ENCODE data around the gene STARD7.
"Not testable (repeated sequence)": the region's sequence is repeated elsewhere in the genome, so short reads cannot be mapped to it uniquely, and the experiment has no call there.

STARD7 gene

GRCh38 chr2:96233880-96234316 is 25.3 kb upstream of the STARD7 start:
- DNase-seq (ENCODE audit: low read depth), result no peak

- no peak for DNase-seq (ENCODE audit: low read depth)
Observed at GRCh38 chr2:96233436-96233835, 24.8 kb upstream of the STARD7 start.

DNA sequence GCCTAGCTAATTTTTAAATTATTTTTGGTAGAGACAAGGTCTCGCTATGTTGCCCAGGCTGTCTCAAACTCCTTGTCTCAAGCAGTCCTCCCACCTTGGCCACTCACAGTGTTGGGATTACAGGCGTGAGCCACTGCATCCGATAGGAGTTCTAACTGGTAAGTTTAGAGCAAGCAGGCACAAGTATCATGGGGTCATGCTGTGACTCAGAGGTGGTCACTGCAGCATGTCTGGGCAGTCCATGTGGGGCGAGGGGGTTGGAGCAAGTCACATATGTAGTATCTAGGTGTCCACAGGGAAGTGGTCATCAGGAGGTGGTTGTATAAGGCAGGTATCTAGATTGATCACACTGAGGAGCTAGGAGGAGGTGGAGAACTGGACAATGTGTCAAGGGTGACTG is 22.7 kb upstream of the STARD7 start:
- no peak for DNase-seq (ENCODE audit: low read depth)

GRCh38 chr2:96225016-96225533 is 16.4 kb upstream of the STARD7 start:
- no peak for DNase-seq (ENCODE audit: low read depth)

DNA sequence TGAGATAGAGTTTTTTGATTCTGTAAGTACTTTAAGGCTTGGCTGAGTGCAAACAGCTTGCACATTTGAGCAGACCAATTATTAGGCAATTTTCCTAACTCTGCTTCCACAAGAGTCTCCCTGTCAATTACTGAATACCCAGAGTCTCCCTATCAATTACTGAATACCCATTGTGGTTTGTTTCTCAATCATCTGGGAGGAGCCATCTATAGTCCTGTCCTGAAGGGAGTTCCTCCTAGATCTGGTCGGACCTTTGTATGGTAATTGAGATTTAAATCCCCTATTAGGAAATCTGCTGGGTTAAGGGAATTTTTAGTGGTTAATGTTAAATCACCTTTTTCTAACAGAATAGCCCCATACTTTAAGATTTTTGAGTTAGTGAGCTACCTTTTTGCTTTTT is 12.5 kb upstream of the STARD7 start:
- not testable (repeated sequence) for DNase-seq (ENCODE audit: low read depth)

DNA sequence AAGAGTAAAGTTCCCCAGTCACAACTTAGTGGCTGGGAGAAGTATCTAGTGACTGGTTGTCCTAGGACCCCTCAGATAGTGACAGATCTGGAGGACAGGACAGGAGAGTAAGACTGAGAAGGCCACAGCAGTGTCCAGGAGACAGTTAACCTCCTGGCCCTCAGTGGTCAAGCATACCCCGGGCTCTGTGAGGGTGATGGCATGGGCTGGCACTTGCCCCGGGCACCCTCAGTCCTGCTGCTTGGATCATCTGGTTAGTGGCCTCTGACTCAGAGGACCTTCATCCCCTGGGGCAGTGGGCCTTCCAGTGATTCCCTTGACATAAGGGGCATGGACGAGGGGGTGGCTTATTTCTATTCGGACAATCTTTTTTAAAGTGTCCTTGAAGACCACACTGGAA is 11.3 kb upstream of the STARD7 start:
- DNase-seq (ENCODE audit: low read depth), result not testable (repeated sequence)

DNA sequence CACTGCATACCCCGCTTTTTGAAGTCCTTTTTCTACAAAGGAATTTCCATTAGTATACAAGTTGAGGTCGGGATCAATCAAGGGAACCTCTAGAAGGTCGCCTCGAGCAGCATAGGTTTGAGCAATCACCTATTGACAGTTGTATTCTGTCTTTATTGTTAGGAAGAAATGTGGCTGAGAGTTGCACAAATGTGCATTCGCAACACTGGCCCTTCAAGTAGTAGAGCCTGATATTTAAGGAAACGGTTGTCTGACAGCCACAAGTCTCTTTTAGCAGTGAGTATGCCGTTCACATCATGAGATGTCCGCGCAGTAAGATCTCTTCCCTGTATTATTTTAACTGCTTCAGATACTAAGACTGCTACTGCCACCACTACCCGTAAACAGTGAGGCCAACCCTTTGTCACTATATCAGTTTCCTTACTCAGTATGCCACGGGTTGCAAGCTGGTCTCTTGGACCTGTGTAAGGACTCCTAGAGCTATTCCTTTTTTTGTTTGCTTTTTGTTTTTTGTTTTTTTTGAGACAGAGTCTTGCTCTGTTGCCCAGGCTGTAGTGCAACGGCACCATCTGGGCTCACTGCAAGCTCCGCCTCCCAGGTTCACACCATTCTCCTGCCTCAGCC is 10.0 kb upstream of the STARD7 start:
- no peak for DNase-seq (ENCODE audit: low read depth)

- no peak for DNase-seq (ENCODE audit: low read depth)
Observed at GRCh38 chr2:96214554-96214953, 5.9 kb upstream of the STARD7 start.

DNA sequence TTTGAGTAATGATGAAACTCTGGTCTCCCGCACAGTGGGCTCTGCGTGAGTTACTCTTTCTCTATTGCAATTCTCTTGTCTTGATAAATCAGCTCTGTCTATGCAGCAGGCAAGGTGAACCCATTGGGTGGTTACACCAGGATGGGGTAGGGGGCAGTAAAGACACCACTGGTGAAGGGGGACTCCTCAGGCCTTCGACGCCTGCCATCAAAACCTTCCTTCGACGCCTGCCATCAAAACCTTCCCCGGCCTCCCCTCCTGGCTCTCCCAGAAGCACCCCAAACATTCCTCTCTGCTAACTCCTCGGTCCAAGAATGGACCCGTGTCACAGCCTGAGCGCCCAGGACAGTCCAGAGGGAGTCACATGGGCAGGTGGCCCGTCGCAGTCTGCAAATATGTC is 4.8 kb upstream of the STARD7 start:
- no peak for DNase-seq (ENCODE audit: low read depth)

DNA sequence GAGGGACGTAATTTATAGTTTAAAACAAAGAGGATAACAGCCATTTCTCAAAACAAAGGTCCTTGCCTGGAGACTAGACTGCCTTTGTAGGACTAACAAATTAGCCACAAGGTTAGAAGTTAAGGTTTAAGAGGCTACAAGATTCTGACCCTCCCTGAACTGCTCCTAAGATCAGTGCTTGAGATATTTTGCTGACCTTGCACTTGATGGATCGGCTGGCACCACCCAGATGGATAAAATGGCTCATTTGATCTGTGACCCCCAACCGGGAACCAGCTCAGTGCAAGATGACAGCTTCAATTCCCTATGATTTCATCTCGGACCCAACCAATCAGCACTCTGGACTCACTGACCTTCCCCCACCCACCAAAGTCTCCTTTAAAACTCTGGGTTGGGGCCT is 3.7 kb upstream of the STARD7 start:
- DNase-seq (ENCODE audit: low read depth), result no peak

DNA sequence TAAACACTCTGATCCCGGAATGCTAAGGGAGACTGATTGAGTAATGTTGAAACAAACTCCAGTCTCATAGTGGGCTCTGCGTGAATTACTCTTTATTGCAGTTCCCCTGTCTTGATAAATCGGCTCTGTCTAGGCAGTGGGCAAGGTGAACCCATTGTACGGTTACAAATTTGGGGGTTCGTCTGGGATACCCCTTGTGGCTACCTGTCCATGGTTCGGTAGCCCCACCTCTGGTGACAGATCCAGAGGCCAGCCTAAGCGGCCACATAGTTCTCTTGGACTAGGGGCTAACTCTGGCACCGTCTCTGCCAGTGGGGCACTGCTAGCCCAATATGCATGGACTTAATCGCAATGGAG is 1.1 kb upstream of the STARD7 start:
- no peak for DNase-seq (ENCODE audit: low read depth)

GRCh38 chr2:96209011-96209728 is 543 bp upstream of the STARD7 start:
- DNase-seq (ENCODE audit: low read depth), result peak; percentile 3

DNA sequence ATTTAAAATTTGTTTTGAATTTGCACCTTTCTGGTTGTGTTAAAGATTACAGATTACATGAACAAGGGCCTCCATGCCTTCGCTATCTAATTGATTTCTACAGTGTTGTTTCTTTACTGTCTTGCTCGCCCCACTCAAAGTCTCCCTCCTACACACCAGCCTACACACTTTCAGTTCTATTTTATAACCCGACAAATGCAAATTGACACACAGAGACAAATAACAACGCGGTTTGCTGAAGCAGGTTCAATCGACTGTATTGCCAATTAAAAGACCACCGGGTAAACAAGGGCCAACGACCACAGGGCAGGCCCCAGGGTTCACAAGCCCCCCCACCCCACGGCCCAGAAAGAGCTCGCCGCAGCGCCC is 869 bp downstream of the STARD7 start:
- DNase-seq (ENCODE audit: low read depth), result peak; percentile 11

DNA sequence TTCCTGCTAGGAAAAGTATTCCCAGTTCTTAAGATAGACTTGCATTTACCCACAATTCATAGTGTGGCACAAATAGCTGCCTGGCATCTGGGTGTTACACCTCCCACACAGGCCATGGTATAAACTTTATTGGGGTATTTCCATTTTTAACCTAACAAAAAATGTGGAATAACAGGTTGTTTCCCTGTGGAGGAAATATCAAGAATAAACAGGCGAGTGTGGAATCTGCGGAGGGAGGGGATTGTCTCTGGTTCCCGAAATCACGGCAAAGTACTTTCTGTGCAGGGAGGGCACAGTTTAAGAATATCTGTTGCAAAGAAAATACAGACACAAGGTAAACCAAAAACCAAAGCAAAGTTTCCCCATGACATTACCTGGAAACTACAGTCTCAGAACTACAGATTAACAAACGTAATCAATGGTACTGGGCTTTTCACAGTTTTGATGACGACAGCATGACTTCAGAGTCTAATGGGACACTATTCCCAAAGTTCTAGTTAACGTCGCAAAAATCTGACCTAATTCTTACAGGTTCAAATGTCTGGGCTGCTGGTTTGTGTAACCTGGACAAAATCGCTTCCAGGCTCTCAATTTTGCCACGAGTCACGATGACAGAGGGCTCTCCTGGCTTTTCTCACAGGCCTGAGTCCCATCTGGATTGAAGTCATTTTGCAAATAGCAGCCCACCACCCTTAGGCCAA is 1.4 kb downstream of the STARD7 start:
- DNase-seq (ENCODE audit: low read depth), result peak; percentile 23

DNA sequence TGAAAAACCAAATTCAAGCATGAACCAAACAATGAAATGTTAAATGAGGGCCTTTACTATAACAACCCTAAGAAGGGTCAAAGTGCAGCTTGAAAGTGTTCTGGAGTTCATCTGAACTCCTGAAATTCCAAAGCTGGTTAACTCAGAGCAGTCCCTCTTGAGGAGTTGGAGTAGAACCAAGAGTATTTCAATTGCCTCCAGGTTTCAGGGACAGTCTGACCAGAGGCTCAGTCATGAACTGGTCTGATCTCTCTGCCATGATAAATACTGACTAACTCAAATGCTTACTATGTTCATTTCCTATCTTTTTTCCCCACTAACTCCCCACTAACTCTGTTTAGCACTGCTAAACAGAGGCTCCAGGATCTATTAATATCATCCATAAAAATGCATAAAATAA is 2.7 kb downstream of the STARD7 start:
- DNase-seq (ENCODE audit: low read depth), result peak; percentile 84

DNA sequence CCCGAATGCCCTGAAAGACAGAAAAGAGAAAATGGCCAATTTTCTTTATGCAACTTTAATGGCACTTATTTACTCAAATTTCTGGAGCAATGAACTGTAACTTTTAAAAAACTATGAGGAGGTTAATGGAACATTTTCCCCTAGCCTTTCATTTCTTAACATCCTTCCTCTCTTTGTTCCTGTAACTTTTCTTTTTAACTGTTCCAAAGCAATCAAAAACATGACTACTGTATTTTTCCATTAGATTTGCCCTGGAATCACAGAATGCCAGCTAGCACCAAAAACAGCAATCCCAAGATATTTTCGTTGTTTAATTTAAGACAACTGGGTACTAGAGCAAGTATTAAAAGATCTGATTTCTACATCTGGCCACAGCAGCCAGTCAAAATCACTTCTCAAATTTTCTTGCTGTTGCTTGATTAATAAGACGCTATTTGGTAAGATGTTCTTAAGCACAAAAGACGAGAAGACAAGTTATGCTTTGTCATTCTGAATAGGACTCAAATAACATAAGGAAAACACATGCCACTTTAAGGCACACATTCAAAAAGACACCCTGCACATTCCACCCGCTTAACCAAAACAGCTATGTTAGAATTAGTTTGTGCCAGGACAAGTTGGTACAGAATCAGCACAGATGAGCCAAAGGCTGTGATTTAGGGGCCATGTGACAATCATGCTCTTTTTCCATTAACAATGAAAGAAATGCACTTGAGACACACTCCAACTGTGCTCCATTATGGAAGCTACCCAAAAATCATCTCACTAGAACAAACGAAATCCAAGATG is 3.6 kb downstream of the STARD7 start:
- peak; percentile 53 for DNase-seq (ENCODE audit: low read depth)

DNA sequence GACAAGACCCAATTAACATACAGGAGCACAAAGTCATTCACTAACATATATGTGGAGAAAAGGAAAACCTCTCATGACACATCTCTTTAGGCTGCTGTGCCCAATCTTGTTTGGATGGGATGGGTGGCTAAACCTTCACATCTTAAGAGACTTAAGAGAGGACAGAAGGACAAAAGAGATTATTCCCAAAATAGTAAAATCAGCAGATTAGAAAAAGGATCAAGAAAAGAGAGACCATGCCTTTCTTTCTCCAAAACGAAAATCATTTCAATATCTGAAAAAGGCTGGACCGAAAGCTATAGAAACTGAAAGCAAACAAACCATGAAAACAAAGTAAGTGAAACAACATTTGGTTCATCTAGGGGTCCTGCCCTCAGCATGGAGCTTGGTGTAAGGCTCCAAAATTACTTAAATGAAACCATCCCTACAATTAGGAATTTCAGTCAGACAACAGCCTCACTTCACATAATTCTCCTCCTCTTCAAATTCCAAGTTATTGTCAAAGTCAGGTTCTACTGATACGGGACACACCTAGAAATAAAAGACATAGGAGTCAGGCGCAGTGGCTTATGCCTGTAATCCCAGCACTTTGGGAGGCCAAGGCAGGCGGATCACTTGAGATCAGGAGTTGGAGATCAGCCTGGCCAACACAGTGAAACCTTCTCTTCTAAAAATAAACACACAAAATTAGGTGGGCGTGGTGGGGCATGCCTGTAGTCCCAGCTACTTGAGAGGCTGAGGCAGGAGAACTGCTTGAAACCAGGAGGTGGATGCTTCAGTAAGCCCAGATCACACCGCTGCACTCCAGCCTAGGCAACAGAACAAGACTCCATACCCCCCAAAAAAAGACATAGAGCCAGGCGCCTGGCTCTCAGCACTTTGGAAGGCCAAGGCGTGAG is 5.2 kb downstream of the STARD7 start:
- DNase-seq (ENCODE audit: low read depth), result peak; percentile 22

DNA sequence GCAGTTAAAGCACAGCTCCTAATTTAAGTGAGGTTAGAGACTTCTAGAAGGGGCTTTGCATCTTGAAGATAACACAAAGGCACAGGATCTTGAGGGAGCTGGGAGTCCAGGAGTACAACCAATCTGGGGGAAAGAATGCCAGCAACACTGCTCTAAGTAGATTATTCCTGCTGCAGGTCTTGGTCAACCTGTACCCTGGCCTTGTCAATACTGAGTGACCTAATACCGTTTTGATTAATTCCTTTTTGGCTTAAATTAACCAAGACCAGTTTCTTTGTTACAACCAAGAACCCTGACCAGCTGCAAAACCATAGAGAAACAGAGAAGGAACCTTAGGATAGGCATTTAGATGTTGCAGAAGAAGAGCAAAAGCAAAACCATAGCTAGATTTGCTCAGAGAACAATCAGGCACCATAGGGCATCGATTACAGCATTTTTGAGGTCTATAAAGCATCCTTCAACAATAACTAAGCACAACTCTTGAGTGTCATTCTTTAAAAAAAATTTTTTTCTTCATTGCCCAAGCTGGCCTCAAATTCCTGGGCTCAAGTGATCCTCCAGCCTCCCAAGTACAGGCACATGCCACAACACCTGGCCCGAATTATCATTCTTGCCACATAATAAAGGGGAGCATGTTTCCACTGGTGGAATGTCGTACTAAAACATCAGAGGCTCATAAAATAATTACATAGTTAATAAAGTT is 6.3 kb downstream of the STARD7 start:
- peak; percentile 70 for DNase-seq (ENCODE audit: low read depth)

DNA sequence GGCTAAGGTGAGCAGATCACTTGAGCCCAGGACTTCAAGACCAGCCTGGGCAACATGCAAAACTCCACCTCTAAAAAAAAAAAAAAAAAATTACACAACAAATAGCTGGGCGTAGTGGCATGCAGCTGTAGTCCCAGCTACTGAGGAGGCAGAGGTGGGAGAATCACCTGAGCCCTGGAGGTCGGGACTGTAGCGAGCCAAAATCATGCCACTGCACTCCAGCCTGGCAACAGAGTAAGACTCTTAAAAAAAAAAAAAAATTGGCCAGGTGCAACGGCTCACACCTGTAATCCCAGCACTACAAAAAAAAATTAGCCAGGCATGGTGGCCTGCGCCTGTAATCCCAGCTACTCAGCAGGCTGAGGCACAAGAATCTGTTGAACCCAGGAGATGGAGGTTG is 7.3 kb downstream of the STARD7 start:
- no peak for DNase-seq (ENCODE audit: low read depth)

- DNase-seq (ENCODE audit: low read depth), result no peak
Observed at GRCh38 chr2:96198921-96199320, 9.7 kb downstream of the STARD7 start.
